LNCaP clone FGC (cell line): Measurements from ENCODE around the gene MIS18BP1.

Source experiments
- DNase-seq: peaks from one replicate; pipeline ENCODE4 v3.0.0-alpha.2; 2011; ENCODE audit warnings: low read depth
- H3K4me3 ChIP-seq: 2 replicates; pipeline ENCODE4 v1.5.1; 2011; ENCODE audit warnings: mild to moderate bottlenecking, low read depth, low read length, control low read depth
- CTCF ChIP-seq: IDR thresholded peaks from 2 replicates; pipeline ENCODE4 v1.5.1; 2012; ENCODE audit warnings: mild to moderate bottlenecking; ENCODE audit not compliant: control insufficient read depth, insufficient read depth; ENCODE audit errors: extremely low read depth

MIS18BP1 gene

GRCh38 chr14:45254771-45255170, 1.8 kb upstream of the MIS18BP1 start:
- peak overlapping the region; percentile 62 for H3K4me3 ChIP-seq
- no peak for TF ChIP-seq CTCF
- no peak for DNase-seq

DNA sequence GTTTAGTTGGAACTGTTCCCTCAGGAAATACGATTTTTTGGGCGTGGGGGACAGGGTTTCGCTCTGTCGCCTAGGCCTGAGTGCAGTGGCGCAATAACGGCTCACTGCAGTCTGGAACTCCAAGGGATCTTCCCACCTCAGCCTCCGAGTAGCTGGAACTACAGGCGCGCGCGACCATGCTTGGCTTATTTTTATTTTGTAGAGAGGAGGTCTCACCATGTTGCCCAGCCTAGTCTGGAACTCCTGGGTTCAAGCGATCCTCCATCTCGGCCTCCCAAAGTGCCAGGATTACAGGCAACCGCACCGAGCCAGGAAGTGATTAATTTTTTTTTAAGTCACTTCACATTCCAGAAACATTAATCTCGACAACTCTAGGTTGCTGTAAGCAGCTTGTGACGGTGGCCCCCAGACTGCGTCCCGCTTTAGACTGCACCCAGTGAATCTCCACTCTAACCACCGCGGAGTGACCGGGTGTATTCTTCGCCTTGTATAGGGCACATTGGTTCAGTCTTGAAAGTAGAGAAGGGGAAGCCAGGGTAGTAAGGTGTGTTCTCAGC, 830 bp upstream of the MIS18BP1 start:
- DNase-seq = no peak
- H3K4me3 ChIP-seq = peak overlapping the region; percentile 62
- TF ChIP-seq CTCF = no peak

DNA sequence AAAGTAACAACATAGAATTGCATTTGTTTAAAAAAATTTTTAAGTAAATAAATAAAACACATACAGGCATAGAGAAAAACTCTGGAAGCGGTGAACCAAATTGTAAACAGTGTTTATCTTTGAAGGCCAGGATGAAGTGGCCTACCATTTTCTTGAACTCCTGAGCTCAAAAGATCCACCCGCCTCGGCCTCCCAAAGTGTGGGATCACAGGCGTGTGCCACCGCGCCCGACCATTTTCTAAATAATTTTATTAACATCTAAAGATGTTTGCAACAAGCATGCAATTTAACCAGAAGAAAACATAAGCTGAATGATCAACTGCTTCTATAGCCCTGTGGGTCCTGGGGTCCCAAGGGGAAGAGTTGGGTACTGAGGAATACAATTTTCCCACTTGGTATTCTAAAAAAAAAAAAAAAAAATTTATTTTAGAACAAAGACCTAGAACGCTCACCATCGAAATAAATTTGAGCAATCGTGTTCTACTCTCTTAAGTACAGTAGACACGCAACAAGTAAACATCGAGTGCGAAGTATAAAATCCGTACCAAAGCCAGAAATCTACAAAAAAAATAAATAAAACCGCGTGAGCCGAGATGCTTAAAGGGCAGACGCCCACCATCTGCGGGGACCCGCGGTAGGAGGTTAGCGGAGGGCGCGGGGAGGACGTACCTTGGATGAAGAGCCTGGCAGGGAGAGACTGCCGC, 484 bp downstream of the MIS18BP1 start:
- TF ChIP-seq CTCF = no peak
- DNase-seq = no peak
- peak overlapping the region; percentile 62 for H3K4me3 ChIP-seq

- H3K4me3 ChIP-seq = peak overlapping the region; percentile 62
- no peak for TF ChIP-seq CTCF
- DNase-seq = no peak
Observed at GRCh38 chr14:45251912-45252311, 1.1 kb downstream of the MIS18BP1 start.

GRCh38 chr14:45249856-45250575, 3.0 kb downstream of the MIS18BP1 start:
- no peak for TF ChIP-seq CTCF
- peak overlapping the region; percentile 6; the same call in 1 of the 2 replicates for H3K4me3 ChIP-seq
- no peak for DNase-seq

- DNase-seq = no peak
- TF ChIP-seq CTCF = no peak
- H3K4me3 ChIP-seq = no peak overlapping the region
Observed at GRCh38 chr14:45247427-45247826, 5.6 kb downstream of the MIS18BP1 start.
